ENCODE results near the gene CDRT4. TPM values are rescaled to one million over a fixed set of nuclear protein-coding genes. Genes with fewer than 3 reads are reported as not detected.

CDRT4 gene
- total RNA-seq, 4 donors from 2014 or later = 7.1 to 23.8 (median 8.8) TPM

DNA sequence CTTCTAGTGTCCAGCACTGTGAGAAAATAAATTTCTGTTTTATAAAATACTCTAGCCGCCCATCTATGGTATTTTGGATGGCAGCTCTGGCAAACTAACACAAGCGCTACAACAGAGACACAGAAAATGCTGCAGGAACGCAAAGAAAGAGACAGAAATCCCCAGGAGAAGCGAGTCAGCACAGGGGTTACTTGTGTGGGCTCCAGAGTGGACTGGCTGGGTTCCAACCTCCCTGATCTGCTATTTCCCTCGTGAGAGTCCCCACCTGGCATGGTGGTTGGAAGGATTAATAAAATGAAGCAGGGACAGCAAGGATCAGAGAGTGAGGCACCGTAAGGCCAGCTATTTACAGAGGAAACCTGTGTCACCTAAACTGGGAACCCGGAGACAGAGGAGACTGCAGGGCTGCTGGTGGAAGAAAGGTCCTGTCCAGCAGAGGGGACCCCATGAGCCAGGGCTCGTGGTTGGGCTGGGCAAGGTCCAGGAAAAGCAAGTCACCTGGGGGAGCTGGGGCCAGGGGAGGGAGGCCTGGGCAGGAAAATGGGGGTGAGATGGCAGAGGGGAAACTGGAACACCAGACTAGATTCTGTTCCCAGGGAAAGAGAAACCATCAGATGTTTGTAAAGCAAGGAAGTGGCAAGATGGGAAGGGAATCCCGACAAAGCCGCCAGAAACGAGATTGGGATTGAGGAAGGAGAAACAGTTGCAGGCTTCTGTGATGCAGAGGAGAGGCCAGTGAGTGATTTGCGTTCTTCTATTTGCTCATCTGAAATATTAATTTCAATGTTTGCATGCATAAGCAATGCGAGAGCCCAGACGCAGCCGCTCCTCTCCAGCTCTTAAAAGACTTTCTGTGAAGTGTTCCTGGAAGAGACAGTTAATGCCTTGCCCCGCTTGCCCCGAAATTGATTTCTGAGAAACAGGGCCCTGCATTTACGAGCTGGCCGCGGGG lies 63.0 kb downstream of the CDRT4 start:
- H3K4me1 ChIP-seq = peaks cover 26% of the 10 kb centered on the region
- H3K36me3 ChIP-seq = no peaks in the 10 kb centered on the region
- H3K9me3 ChIP-seq = no peaks in the 10 kb centered on the region
- H3K27me3 ChIP-seq = no peaks in the 10 kb centered on the region
- no peak overlapping the region for H3K4me3 ChIP-seq
- WGBS = 72% methylated on average over 20 of the region's 20 CpGs
- no peak for TF ChIP-seq EP300 (IDR thresholded peaks at IDR 0.05)
- TF ChIP-seq, protein P1, sequence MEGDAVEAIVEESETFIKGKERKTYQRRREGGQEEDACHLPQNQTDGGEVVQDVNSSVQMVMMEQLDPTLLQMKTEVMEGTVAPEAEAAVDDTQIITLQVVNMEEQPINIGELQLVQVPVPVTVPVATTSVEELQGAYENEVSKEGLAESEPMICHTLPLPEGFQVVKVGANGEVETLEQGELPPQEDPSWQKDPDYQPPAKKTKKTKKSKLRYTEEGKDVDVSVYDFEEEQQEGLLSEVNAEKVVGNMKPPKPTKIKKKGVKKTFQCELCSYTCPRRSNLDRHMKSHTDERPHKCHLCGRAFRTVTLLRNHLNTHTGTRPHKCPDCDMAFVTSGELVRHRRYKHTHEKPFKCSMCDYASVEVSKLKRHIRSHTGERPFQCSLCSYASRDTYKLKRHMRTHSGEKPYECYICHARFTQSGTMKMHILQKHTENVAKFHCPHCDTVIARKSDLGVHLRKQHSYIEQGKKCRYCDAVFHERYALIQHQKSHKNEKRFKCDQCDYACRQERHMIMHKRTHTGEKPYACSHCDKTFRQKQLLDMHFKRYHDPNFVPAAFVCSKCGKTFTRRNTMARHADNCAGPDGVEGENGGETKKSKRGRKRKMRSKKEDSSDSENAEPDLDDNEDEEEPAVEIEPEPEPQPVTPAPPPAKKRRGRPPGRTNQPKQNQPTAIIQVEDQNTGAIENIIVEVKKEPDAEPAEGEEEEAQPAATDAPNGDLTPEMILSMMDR (IDR thresholded peaks at IDR 0.05) = no peak
- no peak for TF ChIP-seq POLR2AphosphoS5 (IDR thresholded peaks at IDR 0.05)
- no peak for TF ChIP-seq POLR2A (IDR thresholded peaks at IDR 0.05)
- H3K27ac ChIP-seq = peak overlapping the region; percentile 53
- DNase-seq (ENCODE audit: low spot score in 2 of 2) = no peak

GRCh38 chr17:15403276-15403939 lies 64.0 kb downstream of the CDRT4 start:
- DNase-seq (ENCODE audit: low spot score in 2 of 2) = no peak
- Histone ChIP-seq H3K4me1 (peaks cover 28% of the 10 kb centered on the region), H3K4me3 (no peak overlapping the region), H3K27ac (peak overlapping the region; percentile 53), H3K36me3 (no peaks in the 10 kb centered on the region), H3K27me3 (no peaks in the 10 kb centered on the region), H3K9me3 (no peaks in the 10 kb centered on the region)
- TF ChIP-seq EP300 (IDR thresholded peaks at IDR 0.05) = no peak
- TF ChIP-seq POLR2A (IDR thresholded peaks at IDR 0.05) = no peak
- TF ChIP-seq, protein P1 (IDR thresholded peaks at IDR 0.05) = no peak
- TF ChIP-seq POLR2AphosphoS5 (IDR thresholded peaks at IDR 0.05) = no peak
- 95% methylated on average over 3 of the region's 3 CpGs for WGBS

GRCh38 chr17:15399443-15399842 lies 68.0 kb downstream of the CDRT4 start:
- Histone ChIP-seq H3K27me3 (no peaks in the 10 kb centered on the region), H3K9me3 (no peaks in the 10 kb centered on the region), H3K36me3 (no peaks in the 10 kb centered on the region), H3K4me1 (peaks cover 29% of the 10 kb centered on the region), H3K4me3 (no peak overlapping the region), H3K27ac (peak overlapping the region; percentile 75)
- WGBS = 86% methylated on average over 6 of the region's 6 CpGs
- TF ChIP-seq POLR2AphosphoS5 (IDR thresholded peaks at IDR 0.05) (no peak), POLR2A (IDR thresholded peaks at IDR 0.05) (no peak), EP300 (IDR thresholded peaks at IDR 0.05) (no peak)
- TF ChIP-seq, protein P1 (IDR thresholded peaks at IDR 0.05) = no peak
- no peak for DNase-seq (ENCODE audit: low spot score in 2 of 2)

DNA sequence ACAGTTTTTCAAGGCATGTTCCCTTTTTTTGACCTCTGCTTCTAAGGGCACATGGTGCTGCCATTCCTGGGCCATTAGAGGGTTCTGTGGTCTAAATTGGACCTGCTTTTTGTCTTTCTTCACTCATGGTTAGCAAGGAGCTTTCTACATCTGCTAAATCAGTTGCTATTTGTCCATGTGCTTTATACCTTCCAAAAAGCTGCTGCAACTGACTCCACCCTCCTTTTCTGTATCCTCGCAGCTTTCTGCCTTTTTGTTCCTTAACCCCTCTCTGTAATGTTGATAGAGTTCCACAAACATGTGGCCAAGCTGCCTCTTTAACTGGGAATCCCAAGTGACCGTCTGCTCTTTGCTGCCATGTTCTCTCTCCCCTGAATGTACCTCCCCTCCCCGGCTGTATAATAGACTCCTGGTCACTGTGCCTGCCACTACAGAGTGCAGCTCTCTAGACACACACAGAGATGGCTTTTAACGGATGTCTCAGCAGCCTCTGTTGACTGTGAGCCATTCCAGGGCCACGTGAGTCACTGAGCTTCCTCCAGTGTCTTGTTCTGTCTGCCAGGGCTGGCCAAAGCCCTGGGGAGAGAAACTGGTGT lies 68.6 kb downstream of the CDRT4 start:
- Histone ChIP-seq H3K4me1 (peaks cover 23% of the 10 kb centered on the region), H3K36me3 (no peaks in the 10 kb centered on the region), H3K9me3 (no peaks in the 10 kb centered on the region), H3K27ac (peak overlapping the region; percentile 75), H3K4me3 (no peak overlapping the region), H3K27me3 (no peaks in the 10 kb centered on the region)
- DNase-seq (ENCODE audit: low spot score in 2 of 2) = no peak
- 40% methylated on average over 5 of the region's 5 CpGs for WGBS
- TF ChIP-seq, protein P1 (IDR thresholded peaks at IDR 0.05) = no peak
- peak in 1 of 3 donors; percentile 4 for TF ChIP-seq POLR2AphosphoS5 (IDR thresholded peaks at IDR 0.05)

DNA sequence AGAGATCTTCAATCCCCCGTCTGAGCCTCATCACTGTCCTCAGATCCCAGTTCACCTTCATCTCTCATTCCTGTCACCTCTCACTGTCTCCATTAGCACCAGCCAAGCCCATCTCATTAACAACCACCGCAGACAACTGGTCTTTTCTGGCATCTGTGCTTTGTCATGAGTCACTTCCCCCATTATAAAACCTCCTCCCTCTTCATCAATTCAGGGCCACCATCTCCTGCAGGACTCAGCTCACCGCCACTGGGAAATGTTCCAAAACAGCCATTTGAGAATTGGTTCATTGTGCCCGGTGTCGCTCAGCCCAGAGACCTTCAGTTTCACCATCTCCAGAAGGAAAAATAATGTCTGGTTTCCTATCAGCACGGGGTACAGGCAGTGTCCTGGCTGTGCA lies 69.1 kb downstream of the CDRT4 start:
- 45% methylated on average over 6 of the region's 6 CpGs for WGBS
- H3K27ac ChIP-seq = peak overlapping the region; percentile 75
- TF ChIP-seq POLR2A (IDR thresholded peaks at IDR 0.05) (no peak), EP300 (IDR thresholded peaks at IDR 0.05) (no peak), POLR2AphosphoS5 (IDR thresholded peaks at IDR 0.05) (no peak)
- TF ChIP-seq, protein P1 (IDR thresholded peaks at IDR 0.05) = no peak
- H3K36me3 ChIP-seq = no peaks in the 10 kb centered on the region
- no peak overlapping the region for H3K4me3 ChIP-seq
- no peaks in the 10 kb centered on the region for H3K9me3 ChIP-seq
- DNase-seq (ENCODE audit: low spot score in 2 of 2) = no peak
- H3K27me3 ChIP-seq = no peaks in the 10 kb centered on the region
- peaks cover 24% of the 10 kb centered on the region for H3K4me1 ChIP-seq
